OCI-LY3 (cell line): ENCODE measurements around the gene GYS2.

Source experiments
- EZH2phosphoT487 ChIP-seq: fragments of 200-600 bp; shearing (Covaris generic); IDR thresholded peaks from 2 replicates; pipeline ENCODE4 v1.6.1; 2018; ENCODE audit warnings: antibody characterized with exemption, mixed run types, low read depth
- TF ChIP-seq, protein P1 (sequence below): fragments of 200-600, 300-600 bp; sonication (generic); IDR thresholded peaks from 2 replicates; pipeline ENCODE4 v1.5.1; 2014; ENCODE audit warnings: antibody characterized with exemption, low read length, low read depth

DNA sequence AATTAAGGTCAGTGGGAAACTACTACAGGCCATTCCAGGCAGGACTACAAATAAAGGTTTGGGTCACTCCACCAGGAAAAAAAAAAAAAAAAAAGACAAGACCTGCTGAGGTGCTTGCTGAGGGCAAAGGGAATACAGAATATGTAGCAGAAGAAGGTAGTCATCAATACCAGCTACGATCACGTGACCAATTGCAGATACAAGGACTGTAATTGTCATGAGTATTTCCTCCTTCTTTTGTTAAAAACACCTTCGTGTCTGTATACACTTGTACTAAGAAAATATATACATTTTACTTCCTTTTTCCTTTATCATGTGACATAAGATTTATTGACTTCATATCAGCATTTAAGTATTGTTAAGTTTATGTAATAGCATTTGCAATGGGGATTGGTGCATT, 19.2 kb downstream of the GYS2 start:
- TF ChIP-seq, protein P1, sequence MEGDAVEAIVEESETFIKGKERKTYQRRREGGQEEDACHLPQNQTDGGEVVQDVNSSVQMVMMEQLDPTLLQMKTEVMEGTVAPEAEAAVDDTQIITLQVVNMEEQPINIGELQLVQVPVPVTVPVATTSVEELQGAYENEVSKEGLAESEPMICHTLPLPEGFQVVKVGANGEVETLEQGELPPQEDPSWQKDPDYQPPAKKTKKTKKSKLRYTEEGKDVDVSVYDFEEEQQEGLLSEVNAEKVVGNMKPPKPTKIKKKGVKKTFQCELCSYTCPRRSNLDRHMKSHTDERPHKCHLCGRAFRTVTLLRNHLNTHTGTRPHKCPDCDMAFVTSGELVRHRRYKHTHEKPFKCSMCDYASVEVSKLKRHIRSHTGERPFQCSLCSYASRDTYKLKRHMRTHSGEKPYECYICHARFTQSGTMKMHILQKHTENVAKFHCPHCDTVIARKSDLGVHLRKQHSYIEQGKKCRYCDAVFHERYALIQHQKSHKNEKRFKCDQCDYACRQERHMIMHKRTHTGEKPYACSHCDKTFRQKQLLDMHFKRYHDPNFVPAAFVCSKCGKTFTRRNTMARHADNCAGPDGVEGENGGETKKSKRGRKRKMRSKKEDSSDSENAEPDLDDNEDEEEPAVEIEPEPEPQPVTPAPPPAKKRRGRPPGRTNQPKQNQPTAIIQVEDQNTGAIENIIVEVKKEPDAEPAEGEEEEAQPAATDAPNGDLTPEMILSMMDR: no peak
- TF ChIP-seq EZH2phosphoT487: no peak
